Myometrial cell (primary cell): ENCODE results near the gene ZNF223. TPM values are rescaled to one million over a fixed set of nuclear protein-coding genes. Genes with fewer than 3 reads are reported as not detected.

Experiments
- total RNA-seq: library from RNA; depleted of rRNA; stranded (reverse); fragments of >200 nt; gene quantifications from 2 replicates; pipeline ENCODE4 v1.2.3, GENCODE V29; 2015

ZNF223 gene
- 2.6 and 5.1 TPM in 2 replicates for total RNA-seq

DNA sequence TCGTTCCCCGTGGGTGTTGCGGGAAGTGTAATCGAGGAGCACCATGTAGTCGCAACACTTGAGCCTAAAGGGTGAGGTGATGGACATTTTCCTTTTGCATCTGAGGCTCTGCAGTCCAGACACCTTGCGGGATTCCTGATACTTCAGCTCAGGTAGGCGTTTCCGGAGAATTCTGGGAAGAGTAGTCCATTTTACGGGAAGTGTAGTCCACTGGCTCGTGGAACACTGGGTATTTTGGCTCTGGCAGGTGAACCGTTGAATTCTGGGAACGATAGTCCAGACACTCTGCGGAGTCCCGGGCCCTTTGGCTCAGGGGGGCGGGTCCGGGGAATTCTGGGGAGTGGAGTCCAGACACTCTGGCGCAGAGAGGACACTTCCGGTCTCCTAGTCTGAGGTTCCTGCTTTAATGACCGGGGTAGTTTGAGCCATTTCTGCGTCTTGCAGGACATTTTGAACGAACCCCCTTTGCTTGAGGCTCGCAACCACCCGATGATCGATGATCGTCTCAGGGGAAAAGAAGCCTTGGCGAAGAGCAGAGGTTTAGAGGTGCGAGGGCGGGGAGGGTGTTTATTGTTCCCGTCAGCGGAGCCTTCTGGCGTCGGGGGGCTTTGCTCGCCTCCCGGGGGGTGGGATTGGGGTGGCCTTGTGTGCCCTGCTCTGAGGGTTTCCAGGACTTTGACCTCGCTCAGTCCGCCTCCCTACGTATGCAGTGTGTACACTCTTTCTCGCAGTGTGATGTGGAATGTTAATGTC is at the start of gene ZNF223:
TSS of gene ZNF223 (plus strand) at position 387 of the 753 bp plus-strand sequence. CDS start 3,141 bp downstream, outside the sequence.

DNA sequence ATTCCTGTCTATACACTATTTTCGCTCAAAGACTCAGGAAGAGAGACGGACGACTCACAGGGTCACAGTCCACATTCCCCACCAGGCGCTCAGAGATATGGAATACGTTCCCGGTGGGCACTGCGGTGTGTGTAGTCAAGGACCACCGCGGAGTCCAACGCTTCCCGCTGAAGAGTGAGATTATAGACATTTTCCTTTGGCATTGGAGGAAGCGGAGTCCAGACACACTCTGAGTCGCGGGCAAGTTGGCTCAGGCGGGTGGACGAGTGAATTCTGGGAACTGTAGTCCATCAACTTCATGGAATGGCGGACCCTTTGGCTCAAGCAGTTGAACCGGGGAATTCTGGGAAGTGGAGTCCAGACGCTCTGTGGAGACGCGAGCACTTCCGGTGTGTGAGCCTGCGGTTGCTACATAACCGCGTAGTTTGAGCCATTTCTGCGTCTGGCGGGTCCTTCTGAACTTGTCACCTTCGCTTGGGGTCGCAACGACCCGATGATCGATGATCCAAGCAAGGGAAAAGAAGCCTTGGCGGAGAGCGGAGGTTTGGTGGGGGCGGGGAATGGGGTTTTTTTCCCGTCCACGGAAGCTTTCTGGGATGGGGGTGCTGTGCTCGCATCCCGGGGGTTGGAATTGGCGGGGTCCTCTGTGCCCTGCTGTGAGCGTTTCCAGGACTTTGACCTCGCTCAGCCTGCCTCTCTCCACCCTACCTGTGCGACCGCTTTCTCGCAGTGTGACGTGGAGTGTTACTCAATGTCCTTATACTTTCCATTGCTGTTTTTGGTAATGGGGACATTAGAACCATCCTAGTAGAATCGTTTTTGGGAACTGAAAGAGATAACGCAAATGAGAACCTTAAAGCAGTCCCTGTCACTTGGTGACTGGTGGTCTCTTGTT is 49.0 kb upstream of the ZNF223 start, which contains the start of gene ZNF230:
TSS of gene ZNF230 (plus strand) at position 392 of the 895 bp plus-strand sequence. CDS start 4,122 bp downstream, outside the sequence.

DNA sequence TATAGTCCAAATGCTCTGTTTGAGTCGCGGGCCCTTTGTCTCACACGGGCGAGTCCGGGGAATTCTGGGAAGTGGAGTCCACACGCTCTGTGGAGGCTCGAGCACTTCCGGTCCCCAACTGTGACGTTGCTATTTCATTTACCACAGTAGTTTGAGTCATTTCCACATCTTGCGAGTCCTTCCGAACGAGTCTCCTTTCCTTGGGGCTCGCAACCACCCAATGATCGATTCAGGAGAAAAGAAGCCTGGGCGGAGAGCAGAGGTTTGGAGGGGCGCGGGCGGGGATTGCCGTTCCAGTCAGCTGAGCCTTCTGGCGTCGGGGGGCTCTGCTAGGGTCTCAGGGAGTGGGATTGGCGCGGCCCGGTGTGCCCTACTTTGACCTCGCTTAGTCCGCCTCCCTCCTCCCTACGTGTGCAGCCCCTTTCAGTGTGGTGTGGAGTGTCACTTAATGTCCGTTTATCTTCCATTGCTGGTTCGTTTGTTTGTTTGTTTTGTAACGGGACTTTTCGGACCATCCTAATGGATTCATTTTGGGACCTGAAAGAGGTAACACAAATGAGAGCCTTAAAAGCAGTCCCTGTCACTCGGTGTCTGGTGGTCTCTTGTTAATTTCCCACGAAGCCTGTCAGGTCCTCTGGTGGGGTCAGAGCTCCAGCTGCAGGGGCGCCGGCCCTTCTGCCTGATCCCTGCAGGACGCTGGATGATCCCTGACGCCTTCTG is 26.5 kb upstream of the ZNF223 start, which contains the start of gene ZNF222:
TSS of gene ZNF222 (plus strand) at position 163 of the 720 bp plus-strand sequence. CDS start at position 221, 58 bp downstream.

DNA sequence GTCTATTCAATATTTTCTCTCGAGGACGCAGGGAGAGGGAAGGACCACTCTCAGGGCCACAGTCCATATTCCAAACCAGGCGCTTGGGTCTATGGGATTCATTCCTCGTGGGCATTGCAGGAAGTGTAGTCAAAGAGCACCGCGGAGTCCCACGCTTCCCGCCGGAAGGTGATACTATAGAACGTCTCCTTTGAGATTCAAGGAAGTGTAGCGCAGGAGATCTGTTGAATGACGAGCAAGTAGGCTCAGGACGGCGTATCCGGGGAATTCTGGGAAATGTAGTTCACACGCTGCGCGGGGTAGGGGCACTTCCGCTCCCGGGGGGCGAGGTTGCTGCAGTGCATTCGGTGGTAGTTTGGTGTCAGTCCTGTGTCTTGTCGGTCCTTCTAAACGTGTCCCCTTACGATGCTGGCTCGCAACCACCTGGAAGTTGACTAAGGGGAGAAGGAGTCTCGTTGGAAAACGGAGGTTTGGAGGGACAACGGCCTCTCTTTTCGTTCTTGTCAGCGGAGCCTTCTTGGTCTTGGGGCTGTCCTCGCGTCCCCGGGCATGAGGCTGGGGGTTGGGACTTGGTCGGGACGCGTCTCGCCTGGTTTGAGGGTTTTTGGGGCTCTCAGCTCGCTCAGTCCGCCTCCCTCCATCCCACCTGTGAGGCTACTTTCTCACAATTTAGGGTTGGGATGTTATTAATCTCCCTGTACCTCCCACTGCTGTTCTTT is 20.1 kb downstream of the ZNF223 start, which contains the start of gene ZNF284:
TSS of gene ZNF284 (plus strand) at position 336 of the 719 bp plus-strand sequence. CDS start 4,231 bp downstream, outside the sequence.

DNA sequence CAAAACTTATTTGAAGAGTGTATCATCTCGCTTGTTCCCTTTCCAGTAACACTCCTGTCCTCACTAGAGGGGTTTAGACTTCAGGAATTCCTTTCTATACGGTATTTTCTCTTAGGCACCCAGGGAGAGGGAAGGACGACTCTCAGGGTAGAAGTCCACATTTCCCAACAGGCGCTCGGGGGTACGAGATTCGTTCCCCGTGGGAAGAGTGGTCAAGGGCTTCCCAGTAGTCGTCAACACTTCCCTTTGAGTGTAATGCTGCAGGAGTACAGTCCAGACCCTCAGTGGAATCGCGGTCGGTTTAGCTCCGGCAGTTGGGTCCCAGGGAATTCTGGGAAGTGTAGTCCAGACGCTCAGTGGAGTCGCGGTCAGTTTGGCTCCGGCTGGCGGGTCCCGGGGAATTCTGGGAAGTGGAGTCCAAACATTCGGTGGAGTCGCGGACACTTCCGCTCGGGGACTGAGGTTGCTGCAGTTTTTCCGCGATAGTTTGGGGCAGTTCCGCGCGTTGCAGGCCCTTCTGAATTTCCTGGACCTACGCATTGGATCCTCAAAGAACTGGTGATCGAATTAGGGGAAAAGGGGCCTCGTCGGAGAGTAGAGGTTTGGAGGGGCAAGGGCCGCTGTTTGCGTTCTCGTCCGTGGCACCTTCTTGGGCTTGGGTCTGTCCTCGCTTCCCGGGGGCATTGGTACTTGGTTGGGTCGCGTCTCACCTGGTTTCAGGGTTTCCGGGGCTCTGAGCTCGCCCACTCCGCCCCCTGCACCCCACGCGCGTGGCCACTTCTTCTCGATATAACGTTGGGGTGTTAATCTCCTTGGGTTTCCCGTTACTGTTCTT is 42.3 kb downstream of the ZNF223 start, which contains the start of gene ZNF224:
TSS of gene ZNF224 (plus strand) at position 431 of the 835 bp plus-strand sequence. CDS start 3,513 bp downstream, outside the sequence.

DNA sequence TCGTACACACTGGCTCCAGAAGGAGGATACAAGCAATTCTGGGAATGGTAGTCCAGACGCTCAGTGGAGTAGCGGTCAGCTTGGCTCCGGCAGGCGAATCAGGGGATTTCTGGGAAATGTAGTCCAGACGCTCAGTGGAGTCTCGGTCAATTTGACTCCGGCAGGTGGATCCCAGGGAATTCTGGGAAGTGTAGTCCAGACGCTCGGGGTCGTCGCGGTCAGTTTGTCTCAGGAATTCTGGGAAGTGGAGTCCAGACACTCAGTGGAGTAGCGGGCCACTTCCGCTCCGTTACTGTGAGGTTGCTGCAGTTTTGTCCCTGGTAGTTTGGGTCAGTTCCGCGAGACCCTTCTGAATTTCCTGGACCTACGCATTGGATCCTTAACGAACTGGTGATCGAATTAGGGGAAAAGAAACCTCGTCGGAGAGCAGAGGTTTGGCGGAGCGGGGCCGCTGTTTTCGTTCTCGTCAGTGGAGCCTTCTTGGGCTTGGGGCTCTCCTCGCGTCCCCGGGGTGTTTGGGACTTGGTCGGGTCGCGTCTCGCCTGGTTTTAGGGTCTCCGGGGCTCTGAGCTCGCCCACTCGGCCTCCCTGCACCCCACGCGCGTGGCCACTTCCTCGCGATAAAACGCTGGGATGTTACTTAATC is 61.4 kb downstream of the ZNF223 start, which contains the start of gene ZNF225:
TSS of gene ZNF225 (plus strand) at position 262 of the 646 bp plus-strand sequence. CDS start 2,429 bp downstream, outside the sequence.

Other genes with a start within 250 kb of the ZNF223 start
- gene LYPD5, start 249.6 kb upstream of the ZNF223 start, total RNA-seq: not detected in 2 replicates
- gene ZNF283, start 224.7 kb upstream of the ZNF223 start, total RNA-seq: 0.86 and 10.6 TPM in 2 replicates
- 1.2 and 2.0 TPM in 2 replicates for gene ZNF404, start 168.1 kb upstream of the ZNF223 start, total RNA-seq
- gene ZNF45, start 116.8 kb upstream of the ZNF223 start, total RNA-seq: 5.8 and 6.4 TPM in 2 replicates
- 1.2 and 2.3 TPM in 2 replicates for gene ZNF221, start 100.8 kb upstream of the ZNF223 start, total RNA-seq
- 2.0 and 8.0 TPM in 2 replicates for gene ZNF155, start 67.8 kb upstream of the ZNF223 start, total RNA-seq
- 0.58 and 1.9 TPM in 2 replicates for gene ZNF230, start 49.1 kb upstream of the ZNF223 start, total RNA-seq
- 1.2 and 5.2 TPM in 2 replicates for gene ZNF222, start 26.7 kb upstream of the ZNF223 start, total RNA-seq
- gene ZNF284, start 20.1 kb downstream of the ZNF223 start, total RNA-seq: 1.4 and 1.6 TPM in 2 replicates
- 3.2 and 6.0 TPM in 2 replicates for gene ZNF224, start 42.3 kb downstream of the ZNF223 start, total RNA-seq
- 4.6 and 7.5 TPM in 2 replicates for gene ZNF225, start 61.4 kb downstream of the ZNF223 start, total RNA-seq
- gene ZNF234, start 89.5 kb downstream of the ZNF223 start, total RNA-seq: 1.9 and 2.3 TPM in 2 replicates
- 17.6 and 27.6 TPM in 2 replicates for gene ZNF226, start 113.1 kb downstream of the ZNF223 start, total RNA-seq
- gene ZNF227, start 160.5 kb downstream of the ZNF223 start, total RNA-seq: 4.3 and 5.1 TPM in 2 replicates
- gene ZNF233, start 207.8 kb downstream of the ZNF223 start, total RNA-seq: under 0.01 and 1.7 TPM in 2 replicates